Urinary bladder (tissue), 4 donors: Measurements from ENCODE around the gene BTD. TPM values are rescaled to one million over a fixed set of nuclear protein-coding genes. Genes with fewer than 3 reads are reported as not detected.
A peak's percentile ranks its signal among the peaks of the same experiment; 100 is the strongest.

Experiments used
- DNase-seq: peaks from one replicate; pipeline ENCODE4 v3.0.0-alpha.2; 2015; ENCODE audit errors: extremely low spot score
- H3K27ac ChIP-seq: one replicate; pipeline ENCODE4 v1.5.1; 2013; ENCODE audit warnings: low read depth, mild to moderate bottlenecking, moderate library complexity
- H3K36me3 ChIP-seq: one replicate; pipeline ENCODE4 v1.6.1; 2013; ENCODE audit warnings: mild to moderate bottlenecking, moderate library complexity; ENCODE audit not compliant: insufficient read depth
- H3K4me1 ChIP-seq: one replicate; pipeline ENCODE4 v1.6.1; 2013; ENCODE audit warnings: mild to moderate bottlenecking, moderate library complexity; ENCODE audit not compliant: insufficient read depth
- H3K4me3 ChIP-seq: one replicate; pipeline ENCODE4 v1.5.1; 2013; ENCODE audit warnings: low read depth, low read length
- WGBS: extraction: QIAGEN DNeasy Blood & Tissue Kit; methylation state at CpG from one replicate; pipeline ENCODE4 v1.1.7; 2013; 5-methylcytosine and 5-hydroxymethylcytosine counted together
- polyA plus RNA-seq: library from polyadenylated mRNA; stranded (reverse); fragments of 200-250 nt; gene quantifications from one replicate; pipeline ENCODE4 v1.2.3, GENCODE V29; 2013
- small RNA-seq: library from RNA; depleted of rRNA; stranded (forward); fragments of <200 nt; gene quantifications from one replicate; pipeline ENCODE3, GENCODE V24; 2014
- total RNA-seq: library from RNA; depleted of rRNA; stranded (reverse); fragments of >200 nt; gene quantifications from one replicate; pipeline ENCODE4 v1.2.3, GENCODE V29; 2014
- donor health status: healthy with polysubstance abuse.
- donor health status: healthy.

BTD gene
- total and polyA plus RNA-seq, 2 donors: 21.4 to 24.6 TPM

DNA sequence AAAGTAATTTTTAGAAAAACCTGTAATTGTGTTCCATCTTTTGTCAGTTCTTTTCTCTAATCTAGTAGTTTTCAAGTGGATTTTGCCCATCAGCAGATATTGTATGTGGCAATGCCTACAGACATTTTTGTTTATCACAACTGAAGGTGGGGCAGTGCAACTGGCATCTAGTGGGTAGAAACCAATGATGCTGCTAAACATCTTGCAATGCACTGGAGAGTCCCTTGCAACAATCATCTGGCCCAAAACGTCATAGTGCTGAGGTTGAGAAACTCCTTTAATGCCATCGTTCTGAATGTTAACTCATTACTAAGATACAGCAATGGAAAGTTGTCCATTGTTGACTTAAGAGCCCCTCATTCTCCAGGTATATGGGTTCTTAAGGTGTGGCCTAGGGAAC is 80.1 kb downstream of the BTD start:
- H3K4me1 ChIP-seq: no peaks in the 10 kb centered on the region
- no peak overlapping the region for H3K27ac ChIP-seq
- no peak overlapping the region for H3K4me3 ChIP-seq
- peaks cover 1% of the 10 kb centered on the region for H3K36me3 ChIP-seq
- 77% methylated on average over 2 of the region's 2 CpGs for WGBS
- no peak for DNase-seq

DNA sequence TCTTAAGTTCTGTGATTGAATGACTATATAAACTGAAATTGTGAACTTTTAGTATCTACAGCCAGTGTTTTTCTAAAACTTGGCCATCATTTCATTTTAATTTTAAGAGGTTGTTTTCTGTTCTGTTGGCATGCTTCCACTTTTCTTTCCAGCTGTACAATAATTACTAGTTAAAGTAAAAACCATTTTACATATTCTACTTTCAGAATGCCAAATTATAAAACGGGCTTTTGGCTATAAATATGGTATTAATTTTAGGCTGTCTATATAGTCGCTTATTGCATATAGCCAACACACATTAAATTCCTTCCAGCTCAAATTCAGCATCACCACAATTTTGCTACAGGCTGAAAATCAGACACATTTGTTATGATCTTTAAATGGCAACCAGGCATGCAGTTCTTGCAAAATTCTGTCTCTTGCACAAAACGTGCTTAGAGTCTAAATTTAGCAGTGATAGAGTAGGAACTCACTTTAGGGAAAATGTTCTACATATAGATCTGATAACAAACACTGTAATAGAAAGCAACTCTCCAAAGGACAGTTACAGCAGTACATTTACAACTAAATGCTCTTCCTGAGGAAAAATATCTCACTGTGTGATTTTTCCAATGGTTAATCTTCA is 81.1 kb downstream of the BTD start:
- DNase-seq: no peak
- Histone ChIP-seq H3K4me1 (no peaks in the 10 kb centered on the region), H3K4me3 (no peak overlapping the region), H3K27ac (no peak overlapping the region), H3K36me3 (peaks cover 1% of the 10 kb centered on the region)
- 24% methylated on average over 3 of the region's 3 CpGs for WGBS

DNA sequence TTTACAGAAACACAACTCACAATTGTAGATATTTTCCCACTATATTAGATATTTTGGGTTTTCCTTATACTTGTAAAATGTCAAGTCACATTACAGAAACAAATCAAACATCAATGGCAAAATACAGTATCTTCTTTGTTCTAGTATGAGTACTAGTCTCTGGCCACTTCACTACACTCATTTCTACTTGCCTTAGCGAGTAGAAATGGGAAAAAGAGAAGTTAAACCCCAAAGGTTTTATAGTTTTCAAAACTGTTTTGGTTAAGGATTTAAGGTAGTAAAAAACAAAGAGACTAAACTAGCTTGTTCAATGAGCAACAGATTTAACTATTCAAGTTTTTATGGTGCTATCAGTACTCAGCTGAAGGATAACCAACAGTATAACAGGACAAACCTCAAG is 81.7 kb downstream of the BTD start:
- 63% methylated on average over 1 of the region's 1 CpG for WGBS
- Histone ChIP-seq H3K36me3 (no peaks in the 10 kb centered on the region), H3K4me3 (no peak overlapping the region), H3K27ac (peak overlapping the region; percentile 2), H3K4me1 (no peaks in the 10 kb centered on the region)
- DNase-seq: no peak

DNA sequence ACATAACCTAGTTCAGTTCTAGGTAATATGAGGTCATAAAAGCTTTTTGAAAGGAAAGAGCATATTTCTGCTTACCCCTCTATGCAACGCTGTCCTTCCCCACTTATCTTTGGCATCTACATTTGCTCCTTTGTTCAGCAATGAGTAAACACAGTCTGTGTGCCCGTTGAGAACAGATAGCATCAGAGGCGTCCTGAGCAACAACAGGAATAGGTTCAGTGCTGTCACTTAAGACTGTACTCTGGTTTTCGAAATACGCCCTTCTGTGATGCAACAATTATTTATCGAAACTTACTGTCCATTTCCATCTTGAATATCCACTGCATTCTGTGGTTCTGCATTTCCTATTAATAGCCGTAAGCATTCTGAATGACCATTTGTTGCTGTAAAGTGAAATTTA is 84.4 kb downstream of the BTD start:
- H3K27ac ChIP-seq: no peak overlapping the region
- 76% methylated on average over 7 of the region's 7 CpGs for WGBS
- no peaks in the 10 kb centered on the region for H3K4me1 ChIP-seq
- no peaks in the 10 kb centered on the region for H3K36me3 ChIP-seq
- H3K4me3 ChIP-seq: no peak overlapping the region
- peak; percentile 21 for DNase-seq

DNA sequence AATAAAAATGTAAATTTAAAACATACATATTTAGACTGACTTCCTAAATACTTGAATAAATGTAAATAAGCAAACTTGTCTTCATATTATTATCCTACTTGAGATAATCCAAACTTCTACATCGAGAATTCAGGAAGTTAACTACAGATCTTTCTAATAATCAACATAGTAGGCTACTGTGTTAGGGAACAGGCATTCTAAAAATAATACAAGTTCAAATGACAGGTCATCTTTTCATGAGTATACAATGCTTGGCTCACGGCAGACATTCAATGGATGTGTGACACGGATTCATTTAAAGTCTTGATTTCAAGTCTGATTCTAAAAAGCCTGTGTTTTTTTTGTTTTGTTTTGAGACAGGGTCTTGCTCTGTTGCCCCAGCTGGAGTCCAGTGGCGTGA is 88.7 kb downstream of the BTD start:
- DNase-seq: no peak
- WGBS: 84% methylated on average over 4 of the region's 4 CpGs
- H3K36me3 ChIP-seq: no peaks in the 10 kb centered on the region
- H3K4me1 ChIP-seq: no peaks in the 10 kb centered on the region
- no peak overlapping the region for H3K27ac ChIP-seq
- no peak overlapping the region for H3K4me3 ChIP-seq

DNA sequence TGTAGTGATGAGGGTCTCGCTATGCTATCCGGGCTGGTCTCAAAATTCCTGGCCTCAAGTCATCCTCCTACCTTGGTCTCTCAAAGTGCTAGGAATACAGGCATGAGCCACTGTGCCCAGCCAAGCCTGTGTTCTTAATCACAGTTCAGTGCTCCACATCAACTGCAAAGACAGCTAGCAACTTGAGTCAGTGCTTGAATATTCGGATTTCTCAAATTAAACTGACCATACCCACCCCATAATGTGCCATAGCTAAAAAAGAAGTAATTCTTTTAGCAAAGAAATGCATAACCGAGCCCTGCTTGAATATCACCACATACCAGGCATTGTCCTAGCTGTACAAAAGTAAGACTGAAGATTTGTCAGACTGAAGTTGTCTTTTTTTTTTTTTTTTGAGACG is 89.2 kb downstream of the BTD start:
- WGBS: 94% methylated on average over 5 of the region's 5 CpGs
- DNase-seq: no peak
- H3K4me1 ChIP-seq: no peaks in the 10 kb centered on the region
- peak overlapping the region; percentile 50 for H3K27ac ChIP-seq
- no peaks in the 10 kb centered on the region for H3K36me3 ChIP-seq
- H3K4me3 ChIP-seq: no peak overlapping the region

DNA sequence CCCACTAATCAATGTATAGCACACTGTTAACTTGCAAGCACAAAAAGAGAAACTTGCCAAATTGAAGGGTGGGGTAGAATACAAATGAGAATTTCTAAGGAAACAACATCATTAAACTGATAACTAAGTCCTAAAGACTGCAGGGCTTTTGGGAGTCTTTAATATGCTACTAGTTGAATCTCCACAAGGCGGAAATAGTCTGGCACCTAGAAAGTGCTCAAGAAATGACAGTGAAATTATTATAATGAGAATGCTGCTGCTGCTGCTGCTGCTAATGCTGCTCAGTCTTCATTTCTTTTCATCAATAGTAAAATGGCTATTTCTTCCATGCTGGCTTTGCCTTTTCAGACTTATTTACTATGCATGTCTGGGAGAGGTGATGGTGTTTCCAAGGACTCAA is 91.8 kb downstream of the BTD start:
- WGBS: 58% methylated on average over 1 of the region's 1 CpG
- DNase-seq: no peak
- no peak overlapping the region for H3K4me3 ChIP-seq
- H3K36me3 ChIP-seq: no peaks in the 10 kb centered on the region
- H3K27ac ChIP-seq: no peak overlapping the region
- no peaks in the 10 kb centered on the region for H3K4me1 ChIP-seq

DNA sequence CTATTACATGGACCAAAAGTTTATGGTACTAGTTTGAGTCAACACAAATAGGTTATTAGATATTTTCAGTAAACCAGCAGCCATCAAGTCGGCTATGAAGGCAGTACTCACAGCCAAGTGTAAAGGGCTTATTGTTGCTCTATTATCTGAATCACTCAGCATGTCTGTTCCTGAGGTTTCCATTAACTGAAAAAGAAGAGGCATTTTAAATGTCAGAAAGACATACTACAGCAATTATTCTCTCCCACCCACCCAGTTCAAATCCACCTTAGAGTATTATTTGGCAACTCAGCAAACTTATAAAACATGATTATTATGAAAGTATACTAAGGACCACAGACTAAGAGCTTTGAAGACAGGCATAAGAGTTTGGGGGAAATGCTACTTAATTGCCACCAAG is 93.1 kb downstream of the BTD start:
- WGBS: 78% methylated on average over 1 of the region's 1 CpG
- no peak overlapping the region for H3K27ac ChIP-seq

More for the DNA sequence above, 93.1 kb downstream of the BTD start:
- DNase-seq: no peak
- no peak overlapping the region for H3K4me3 ChIP-seq
- H3K36me3 ChIP-seq: no peaks in the 10 kb centered on the region
- no peaks in the 10 kb centered on the region for H3K4me1 ChIP-seq

Small RNAs within 50 kb of the gene (small RNA-seq; reads per million reads assigned to genes)
- gene MIR3134: not detected

Other genes with a start within 250 kb of the BTD start
- gene METTL6, start 174.2 kb upstream of the BTD start, total RNA-seq: 37.1 TPM
- 11.1 TPM for gene METTL6, start 174.2 kb upstream of the BTD start, polyA plus RNA-seq
- 10.9 TPM for gene EAF1, start 174.1 kb upstream of the BTD start, total RNA-seq
- 10.6 TPM for gene EAF1, start 174.1 kb upstream of the BTD start, polyA plus RNA-seq
- gene COLQ, start 80.0 kb upstream of the BTD start, total RNA-seq: 6.8 TPM
- gene COLQ, start 80.0 kb upstream of the BTD start, polyA plus RNA-seq: 1.8 TPM
- gene HACL1, start 176 bp upstream of the BTD start, total RNA-seq: 30.3 TPM
- gene HACL1, start 176 bp upstream of the BTD start, polyA plus RNA-seq: 15.7 TPM
- 83.8 TPM for gene ANKRD28, start 196.2 kb downstream of the BTD start, total RNA-seq
- 12.6 TPM for gene ANKRD28, start 196.2 kb downstream of the BTD start, polyA plus RNA-seq